Measurements from ENCODE around the gene ENHO. TPM values are rescaled to one million over a fixed set of nuclear protein-coding genes. Genes with fewer than 3 reads are reported as not detected.
A peak's percentile ranks its signal among the peaks of the same experiment; 100 is the strongest.

The ENHO gene
- total and polyA plus RNA-seq, 2 donors (not counting 1 experiment from before 2014, with no cell fraction given) = not detected

- no peak overlapping the region for H3K27ac Mint-ChIP-seq
- H3K9me3 Mint-ChIP-seq (ENCODE audit: insufficient read depth) = no peaks in the 10 kb centered on the region
- Histone ChIP-seq H3K4me2 (replicated peaks; ENCODE audit: low read depth, low read length, poor library complexity, severe bottlenecking) (no peak overlapping the region), H3K79me2 (ENCODE audit: control insufficient read depth, insufficient read depth, low read length) (no peaks in the 10 kb centered on the region), H3K9me3 (ENCODE audit: control extremely low read depth in 1 of 3, control insufficient read depth in 2 of 3, insufficient read depth in 1 of 3, low read length in 2 of 3) (peaks cover 0 to 3% (median 0%) of the 10 kb centered on the region in 3 donors), H3K4me1 (ENCODE audit: control insufficient read depth in 2 of 2, insufficient read depth in 2 of 2, low read length in 2 of 2) (no peaks in the 10 kb centered on the region), H3K27me3 (replicated peaks in 1 of 4; ENCODE audit: control extremely low read depth in 1 of 4, control insufficient read depth in 3 of 4, insufficient read depth in 4 of 4, low read length in 3 of 4) (peaks cover 0 to 17% (median 5%) of the 10 kb centered on the region in 4 experiments), H4K20me1 (ENCODE audit: control insufficient read depth, insufficient read depth, low read length, poor library complexity, severe bottlenecking) (no peaks in the 10 kb centered on the region), H3K27ac (ENCODE audit: low read length in 2 of 2) (no peak overlapping the region), H3K4me3 (ENCODE audit: control extremely low read depth in 1 of 5, extremely low read depth in 1 of 5, insufficient read depth in 1 of 5, low read depth in 2 of 5, low read length in 4 of 5) (no peak overlapping the region), H3K9ac (ENCODE audit: low read length) (no peak overlapping the region), H3K36me3 (replicated peaks in 1 of 2; ENCODE audit: control extremely low read depth in 1 of 2, control insufficient read depth in 1 of 2, extremely low read depth in 1 of 2, insufficient read depth in 2 of 2, low read length in 1 of 2) (no peaks in the 10 kb centered on the region), H2AFZ (ENCODE audit: insufficient read depth, low read depth, low read length, poor library complexity, severe bottlenecking) (no peak overlapping the region)
- intact Hi-C loops (cut with micrococcal nuclease) = no loop called here
- DNase-seq (peak; percentile 52), ATAC-seq (ENCODE audit: low read depth) (peak; percentile 39)
- H3K27me3 Mint-ChIP-seq = peaks cover 30% of the 10 kb centered on the region
- H3K4me1 Mint-ChIP-seq = no peaks in the 10 kb centered on the region
- 70% methylated on average over 16 of the region's 16 CpGs for WGBS (ENCODE audit: insufficient coverage)
- POLR2A ChIA-PET = interaction anchor here (0.6 kb wide), 1 partner anchor 35 kb away, joined by 5 read pairs; no protein-coding TSS in a partner anchor
- H3K4me3 Mint-ChIP-seq = no peak overlapping the region
- CTCF ChIA-PET = interaction anchor here (0.9 to 1.7 kb wide), 12 partner anchors 12 to 99 kb away, joined by 3 to 9 read pairs (median 3); partner anchors contain the start of gene GALT
- no peak for TF ChIP-seq EZH2 (IDR thresholded peaks at IDR 0.05; ENCODE audit: borderline replicate concordance, insufficient read depth, low read depth, low read length, poor library complexity, severe bottlenecking)
- TF ChIP-seq, protein P1, sequence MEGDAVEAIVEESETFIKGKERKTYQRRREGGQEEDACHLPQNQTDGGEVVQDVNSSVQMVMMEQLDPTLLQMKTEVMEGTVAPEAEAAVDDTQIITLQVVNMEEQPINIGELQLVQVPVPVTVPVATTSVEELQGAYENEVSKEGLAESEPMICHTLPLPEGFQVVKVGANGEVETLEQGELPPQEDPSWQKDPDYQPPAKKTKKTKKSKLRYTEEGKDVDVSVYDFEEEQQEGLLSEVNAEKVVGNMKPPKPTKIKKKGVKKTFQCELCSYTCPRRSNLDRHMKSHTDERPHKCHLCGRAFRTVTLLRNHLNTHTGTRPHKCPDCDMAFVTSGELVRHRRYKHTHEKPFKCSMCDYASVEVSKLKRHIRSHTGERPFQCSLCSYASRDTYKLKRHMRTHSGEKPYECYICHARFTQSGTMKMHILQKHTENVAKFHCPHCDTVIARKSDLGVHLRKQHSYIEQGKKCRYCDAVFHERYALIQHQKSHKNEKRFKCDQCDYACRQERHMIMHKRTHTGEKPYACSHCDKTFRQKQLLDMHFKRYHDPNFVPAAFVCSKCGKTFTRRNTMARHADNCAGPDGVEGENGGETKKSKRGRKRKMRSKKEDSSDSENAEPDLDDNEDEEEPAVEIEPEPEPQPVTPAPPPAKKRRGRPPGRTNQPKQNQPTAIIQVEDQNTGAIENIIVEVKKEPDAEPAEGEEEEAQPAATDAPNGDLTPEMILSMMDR (IDR thresholded peaks at IDR 0.05) = peak; percentile 43
These were observed 24.3 kb upstream of the ENHO start for GRCh38 chr9:34546834-34547827.

Measured in B cell (primary cell).